K562 (cell line): Measurements from ENCODE around the gene PEX3. TPM values are rescaled to one million over a fixed set of nuclear protein-coding genes. Genes with fewer than 3 reads are reported as not detected.

Source experiments
- EGR1 ChIP-seq: fragments of 450-650 bp; conservative IDR thresholded peaks from 2 replicates; pipeline ENCODE4 v1.6.1; 2017; ENCODE audit warnings: mild to moderate bottlenecking
- EP300 ChIP-seq: IDR thresholded peaks from 2 replicates; pipeline ENCODE4 v1.6.1; 2012; ENCODE audit warnings: low read length, improper control_type of control experiment
- HDAC2 ChIP-seq: fragments of 450-650 bp; IDR thresholded peaks from 2 replicates; pipeline ENCODE4 v1.6.1; 2016; ENCODE audit warnings: mild to moderate bottlenecking
- HDGF ChIP-seq: fragments of 450-650 bp; IDR thresholded peaks from 2 replicates; pipeline ENCODE4 v1.6.1; 2016
- MCM7 ChIP-seq, 2 experiments: fragments of 450-650 bp; IDR thresholded peaks; 2 replicates each; pipeline ENCODE4 v1.6.1; 2016 to 2018
- NFIX ChIP-seq: fragments of 250-450 bp; sonication (Bioruptor Pico); IDR thresholded peaks from 2 replicates; pipeline ENCODE4 v1.4.0; 2020; ENCODE audit warnings: low read depth, mild to moderate bottlenecking, moderate library complexity
- NR4A1 ChIP-seq, 2 experiments: fragments of 250-450 bp in 1 of 2; fragments of 450-650 bp in 1 of 2; sonication (Bioruptor Pico) in 1 of 2; IDR thresholded peaks; 2 replicates each; pipeline versions ENCODE4 v1.4.0 to v1.6.1; 2016 to 2020; ENCODE audit warnings: mild to moderate bottlenecking in 2 of 2, missing compliant biosample characterization in 1 of 2, missing genetic modification characterization in 1 of 2, moderate library complexity in 1 of 2
- POLR2A ChIP-seq: fragments of 450-650 bp; conservative IDR thresholded peaks from 2 replicates; pipeline ENCODE4 v1.6.1; 2016
- RBM22 ChIP-seq: fragments of 200-400 bp; formaldehyde crosslinking; IDR thresholded peaks from 2 replicates; pipeline ENCODE4 v1.6.1; 2018; ENCODE audit warnings: low read length, low read depth; ENCODE audit not compliant: poor library complexity, severe bottlenecking
- RBM39 ChIP-seq: fragments of 200-400 bp; formaldehyde crosslinking; optimal IDR thresholded peaks from 2 replicates; pipeline ENCODE3; 2018; ENCODE audit warnings: low read depth, low read length
- SAFB2 ChIP-seq: fragments of 200-400 bp; formaldehyde crosslinking; IDR thresholded peaks from 2 replicates; pipeline ENCODE4 v1.6.1; 2018; ENCODE audit warnings: borderline replicate concordance, low read length, low read depth, moderate library complexity; ENCODE audit not compliant: severe bottlenecking
- SOX6 ChIP-seq: fragments of 450-650 bp; IDR thresholded peaks from 2 replicates; pipeline ENCODE4 v1.6.1; 2014; ENCODE audit warnings: mild to moderate bottlenecking
- SRSF3 ChIP-seq: fragments of 200-400 bp; formaldehyde crosslinking; IDR thresholded peaks from 2 replicates; pipeline ENCODE4 v1.6.1; 2016; ENCODE audit warnings: mild to moderate bottlenecking, low read length, moderate library complexity; ENCODE audit not compliant: insufficient read depth
- ZNF12 ChIP-seq: sonication (generic); formaldehyde crosslinking; IDR thresholded peaks from 2 replicates; pipeline ENCODE4 v1.4.0; 2020; ENCODE audit warnings: mild to moderate bottlenecking, missing genetic modification reagents
- ZNF134 ChIP-seq: fragments of 250-450 bp; sonication (Bioruptor Pico); conservative IDR thresholded peaks from 2 replicates; pipeline ENCODE4 v1.4.0; 2020
- ZNF586 ChIP-seq: fragments of 450-650 bp; formaldehyde crosslinking; conservative IDR thresholded peaks from 2 replicates; pipeline ENCODE4 v1.4.0; 2020; ENCODE audit warnings: mild to moderate bottlenecking, moderate library complexity
- polyA plus RNA-seq, 8 experiments: library from polyadenylated mRNA; depleted of rRNA in 4 of 8; stranded (reverse) in 5 of 8; unstranded in 3 of 8; fragments of >200 nt; fragmentation: Nextera tagmentation in 2 of 8; fragmentation: Illumina TruSeq in 1 of 8; extraction: Ambion mirVana in 2 of 8; extraction: Trizol in 1 of 8; gene quantifications; 2 replicates each; pipeline versions ENCODE4 v1.2.1 to v1.2.3, GENCODE V29; 2011 to 2014; ENCODE audit warnings: inconsistent platforms in 1 of 8, missing spikeins in 1 of 8
- total RNA-seq, 7 experiments: library from RNA; depleted of rRNA in 6 of 7; stranded (reverse); fragments of >200 nt in 6 of 7; fragmentation: Illumina TruSeq in 2 of 7; extraction: Trizol in 2 of 7; gene quantifications; 2 replicates each; pipeline versions ENCODE4 v1.2.1 to v1.2.3, GENCODE V29; 2011 to 2021; ENCODE audit warnings: low replicate concordance in 1 of 7
- TF ChIP-seq, protein P1 (sequence below): fragments of 450-650 bp; conservative IDR thresholded peaks from 2 replicates; pipeline ENCODE4 v1.6.1; 2016; ENCODE audit warnings: missing genetic modification characterization, low read depth, mild to moderate bottlenecking, missing compliant biosample characterization, moderate library complexity
- TF ChIP-seq, protein P2 (sequence below): conservative IDR thresholded peaks from 2 replicates; pipeline ENCODE4 v1.6.1; 2011; ENCODE audit warnings: low read depth, mild to moderate bottlenecking, low read length; ENCODE audit not compliant: control insufficient read depth
- TF ChIP-seq, protein P3 (sequence below): fragments of 450-650 bp; IDR thresholded peaks from 2 replicates; pipeline ENCODE4 v1.6.1; 2018; ENCODE audit not compliant: partially characterized antibody
- TF ChIP-seq, protein P4 (sequence below): fragments of 250-450 bp; sonication (Bioruptor Pico); IDR thresholded peaks from 2 replicates; pipeline ENCODE4 v1.5.0; 2022; ENCODE audit warnings: mild to moderate bottlenecking

The PEX3 gene
- total and polyA plus RNA-seq, 9 of the 15 experiments (the other 6 are each of a cell fraction or from before 2014, with no cell fraction given), result 17.3 to 69.6 (median 32.7) TPM

DNA sequence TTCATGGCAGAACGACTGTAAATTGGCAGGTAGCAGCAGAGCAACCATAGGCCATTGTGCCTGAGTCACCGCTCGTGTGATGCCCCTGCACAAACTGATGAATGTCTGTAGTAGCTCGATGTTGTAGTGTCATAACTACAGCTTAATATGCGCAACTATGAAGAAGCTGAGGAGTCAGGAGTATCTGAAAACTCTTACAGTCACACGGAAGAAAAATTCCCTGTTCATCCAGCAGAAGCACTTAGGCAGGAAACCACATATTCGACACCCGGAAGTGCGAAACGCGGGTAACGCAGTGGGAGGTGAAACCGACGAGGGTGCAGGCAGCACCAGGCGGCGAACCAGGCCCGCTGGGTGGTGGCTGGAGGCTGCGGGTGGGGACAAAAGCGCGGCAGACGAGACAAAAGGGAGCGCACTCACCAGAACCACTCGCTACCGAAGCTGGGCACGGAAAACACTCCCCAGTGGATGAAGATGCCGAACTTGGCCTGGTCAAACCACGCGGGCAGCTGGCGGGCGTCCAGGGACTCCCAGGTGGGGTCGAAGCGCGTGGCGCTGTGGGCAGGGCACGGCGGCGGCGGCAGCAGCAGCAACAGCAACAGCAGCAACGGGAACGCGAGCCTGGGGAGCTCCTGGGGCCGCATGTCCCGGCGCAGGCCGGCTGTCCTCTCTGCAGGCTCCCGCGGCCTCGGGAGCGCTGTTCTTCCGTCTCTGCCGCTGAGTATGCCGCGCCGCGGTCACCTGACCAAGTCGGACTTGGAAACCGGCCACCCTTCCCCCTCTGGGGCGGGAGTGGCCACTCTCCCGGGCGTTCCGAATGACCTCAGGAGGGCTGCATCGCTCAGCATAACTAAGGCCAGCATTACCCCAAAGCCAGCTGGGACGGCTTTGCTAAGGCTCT is 60.6 kb downstream of the PEX3 start, which contains the start of gene FUCA2 (continued):
- TF ChIP-seq POLR2A (peak; percentile 97), RBM22 (no peak), MCM7 (IDR thresholded peaks at IDR 0.05) (no peak), SAFB2 (no peak), ZNF12 (CRISPR knock-in tag) (peak; percentile 88), ZNF134 (CRISPR knock-in tag) (peak; percentile 44; the same call in 1 of the 2 replicates), HDAC2 (peak; percentile 79), NFIX (CRISPR knock-in tag) (peak; percentile 48), SRSF3 (no peak; the same call in 1 of the 2 replicates), NR4A1 (CRISPR knock-in tag; IDR thresholded peaks at IDR 0.05) (peak; percentile 40; the same call in 1 of the 2 replicates), NR4A1 (tag; IDR thresholded peaks at IDR 0.05) (peak; percentile 46; the same call in 1 of the 2 replicates), EGR1 (no peak; the same call in 1 of the 2 replicates), SOX6 (peak; percentile 54; the same call in 1 of the 2 replicates), HDGF (no peak), ZNF586 (CRISPR knock-in tag) (no peak), EP300 (peak; percentile 52), RBM39 (peak; percentile 86)
- TF ChIP-seq, protein P1, sequence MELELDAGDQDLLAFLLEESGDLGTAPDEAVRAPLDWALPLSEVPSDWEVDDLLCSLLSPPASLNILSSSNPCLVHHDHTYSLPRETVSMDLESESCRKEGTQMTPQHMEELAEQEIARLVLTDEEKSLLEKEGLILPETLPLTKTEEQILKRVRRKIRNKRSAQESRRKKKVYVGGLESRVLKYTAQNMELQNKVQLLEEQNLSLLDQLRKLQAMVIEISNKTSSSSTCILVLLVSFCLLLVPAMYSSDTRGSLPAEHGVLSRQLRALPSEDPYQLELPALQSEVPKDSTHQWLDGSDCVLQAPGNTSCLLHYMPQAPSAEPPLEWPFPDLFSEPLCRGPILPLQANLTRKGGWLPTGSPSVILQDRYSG, result peak; percentile 36; the same call in 1 of the 2 replicates
- TF ChIP-seq, protein P2, sequence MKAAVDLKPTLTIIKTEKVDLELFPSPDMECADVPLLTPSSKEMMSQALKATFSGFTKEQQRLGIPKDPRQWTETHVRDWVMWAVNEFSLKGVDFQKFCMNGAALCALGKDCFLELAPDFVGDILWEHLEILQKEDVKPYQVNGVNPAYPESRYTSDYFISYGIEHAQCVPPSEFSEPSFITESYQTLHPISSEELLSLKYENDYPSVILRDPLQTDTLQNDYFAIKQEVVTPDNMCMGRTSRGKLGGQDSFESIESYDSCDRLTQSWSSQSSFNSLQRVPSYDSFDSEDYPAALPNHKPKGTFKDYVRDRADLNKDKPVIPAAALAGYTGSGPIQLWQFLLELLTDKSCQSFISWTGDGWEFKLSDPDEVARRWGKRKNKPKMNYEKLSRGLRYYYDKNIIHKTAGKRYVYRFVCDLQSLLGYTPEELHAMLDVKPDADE, result peak; percentile 83; the same call in 1 of the 2 replicates
- TF ChIP-seq, protein P3, sequence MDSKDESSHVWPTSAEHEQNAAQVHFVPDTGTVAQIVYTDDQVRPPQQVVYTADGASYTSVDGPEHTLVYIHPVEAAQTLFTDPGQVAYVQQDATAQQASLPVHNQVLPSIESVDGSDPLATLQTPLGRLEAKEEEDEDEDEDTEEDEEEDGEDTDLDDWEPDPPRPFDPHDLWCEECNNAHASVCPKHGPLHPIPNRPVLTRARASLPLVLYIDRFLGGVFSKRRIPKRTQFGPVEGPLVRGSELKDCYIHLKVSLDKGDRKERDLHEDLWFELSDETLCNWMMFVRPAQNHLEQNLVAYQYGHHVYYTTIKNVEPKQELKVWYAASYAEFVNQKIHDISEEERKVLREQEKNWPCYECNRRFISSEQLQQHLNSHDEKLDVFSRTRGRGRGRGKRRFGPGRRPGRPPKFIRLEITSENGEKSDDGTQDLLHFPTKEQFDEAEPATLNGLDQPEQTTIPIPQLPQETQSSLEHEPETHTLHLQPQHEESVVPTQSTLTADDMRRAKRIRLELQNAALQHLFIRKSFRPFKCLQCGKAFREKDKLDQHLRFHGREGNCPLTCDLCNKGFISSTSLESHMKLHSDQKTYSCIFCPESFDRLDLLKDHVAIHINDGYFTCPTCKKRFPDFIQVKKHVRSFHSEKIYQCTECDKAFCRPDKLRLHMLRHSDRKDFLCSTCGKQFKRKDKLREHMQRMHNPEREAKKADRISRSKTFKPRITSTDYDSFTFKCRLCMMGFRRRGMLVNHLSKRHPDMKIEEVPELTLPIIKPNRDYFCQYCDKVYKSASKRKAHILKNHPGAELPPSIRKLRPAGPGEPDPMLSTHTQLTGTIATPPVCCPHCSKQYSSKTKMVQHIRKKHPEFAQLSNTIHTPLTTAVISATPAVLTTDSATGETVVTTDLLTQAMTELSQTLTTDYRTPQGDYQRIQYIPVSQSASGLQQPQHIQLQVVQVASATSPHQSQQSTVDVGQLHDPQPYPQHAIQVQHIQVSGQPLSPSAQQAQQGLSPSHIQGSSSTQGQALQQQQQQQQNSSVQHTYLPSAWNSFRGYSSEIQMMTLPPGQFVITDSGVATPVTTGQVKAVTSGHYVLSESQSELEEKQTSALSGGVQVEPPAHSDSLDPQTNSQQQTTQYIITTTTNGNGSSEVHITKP, result peak; percentile 61
- TF ChIP-seq, protein P4, sequence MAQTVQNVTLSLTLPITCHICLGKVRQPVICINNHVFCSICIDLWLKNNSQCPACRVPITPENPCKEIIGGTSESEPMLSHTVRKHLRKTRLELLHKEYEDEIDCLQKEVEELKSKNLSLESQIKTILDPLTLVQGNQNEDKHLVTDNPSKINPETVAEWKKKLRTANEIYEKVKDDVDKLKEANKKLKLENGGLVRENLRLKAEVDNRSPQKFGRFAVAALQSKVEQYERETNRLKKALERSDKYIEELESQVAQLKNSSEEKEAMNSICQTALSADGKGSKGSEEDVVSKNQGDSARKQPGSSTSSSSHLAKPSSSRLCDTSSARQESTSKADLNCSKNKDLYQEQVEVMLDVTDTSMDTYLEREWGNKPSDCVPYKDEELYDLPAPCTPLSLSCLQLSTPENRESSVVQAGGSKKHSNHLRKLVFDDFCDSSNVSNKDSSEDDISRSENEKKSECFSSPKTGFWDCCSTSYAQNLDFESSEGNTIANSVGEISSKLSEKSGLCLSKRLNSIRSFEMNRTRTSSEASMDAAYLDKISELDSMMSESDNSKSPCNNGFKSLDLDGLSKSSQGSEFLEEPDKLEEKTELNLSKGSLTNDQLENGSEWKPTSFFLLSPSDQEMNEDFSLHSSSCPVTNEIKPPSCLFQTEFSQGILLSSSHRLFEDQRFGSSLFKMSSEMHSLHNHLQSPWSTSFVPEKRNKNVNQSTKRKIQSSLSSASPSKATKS (CRISPR knock-in tag), result no peak
